Measurements from ENCODE around the gene BTN3A1. TPM values are rescaled to one million over a fixed set of nuclear protein-coding genes. Genes with fewer than 3 reads are reported as not detected.
"Not testable (repeated sequence)": the region's sequence is repeated elsewhere in the genome, so short reads cannot be mapped to it uniquely, and the experiment has no call there.

Gene BTN3A1
- total RNA-seq, 1 donor from 2014 or later = 35.6 TPM

DNA sequence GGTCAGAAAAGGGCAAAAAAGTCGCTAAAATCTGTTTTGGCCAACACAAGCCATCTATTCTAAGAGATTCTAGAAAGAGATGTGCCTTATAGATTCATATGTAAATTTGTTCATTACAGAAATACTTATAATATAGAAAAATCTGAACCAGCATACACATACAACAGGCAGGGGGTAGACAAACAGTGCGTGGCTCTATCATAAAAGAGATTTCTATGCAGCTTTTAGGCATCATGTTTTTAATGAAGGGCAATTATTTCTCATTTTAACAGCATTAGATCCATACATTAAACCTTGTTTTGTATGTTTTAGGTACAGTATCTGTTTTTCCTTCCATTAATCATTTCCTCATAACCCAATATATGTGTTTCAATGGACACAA lies 38.9 kb downstream of the BTN3A1 start:
- DNase-seq (ENCODE audit: low spot score) = no peak

- DNase-seq (ENCODE audit: low spot score) = no peak
Observed at GRCh38 chr6:26441977-26442376, 39.9 kb downstream of the BTN3A1 start.

DNA sequence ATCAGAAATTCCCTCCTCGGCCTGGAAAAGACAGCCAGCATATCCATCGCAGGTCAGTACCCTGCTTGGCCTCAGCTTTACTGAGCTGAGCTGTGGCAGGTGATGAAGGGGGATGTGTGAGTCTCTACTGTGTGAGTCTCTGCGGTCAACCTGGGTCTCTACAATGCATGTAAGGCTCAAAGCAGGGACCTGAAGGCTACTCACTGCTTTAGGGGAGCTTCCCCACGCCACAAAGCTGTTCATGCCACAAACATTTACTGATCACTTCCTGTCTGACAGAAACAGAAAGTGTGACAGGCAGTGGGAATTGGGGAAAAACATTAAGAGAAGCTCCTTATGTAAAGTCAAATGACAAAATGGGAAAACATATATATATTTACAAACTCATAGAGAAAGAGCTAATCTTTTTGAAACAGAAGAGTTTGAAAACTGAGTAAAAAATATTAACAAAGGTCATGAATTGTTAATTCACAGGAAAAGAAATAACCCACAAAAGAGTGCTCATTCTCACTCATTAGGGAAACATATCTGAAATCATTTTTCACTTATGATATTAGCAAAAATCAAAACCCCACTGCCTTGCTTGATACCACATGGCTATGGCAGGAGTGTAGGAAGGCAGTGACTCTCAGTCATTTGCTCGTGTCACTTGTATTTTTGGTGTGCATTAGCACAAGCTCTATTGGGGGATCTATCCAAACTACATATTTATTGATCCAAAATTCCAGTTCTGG lies 44.0 kb downstream of the BTN3A1 start:
- no peak for DNase-seq (ENCODE audit: low spot score)

DNA sequence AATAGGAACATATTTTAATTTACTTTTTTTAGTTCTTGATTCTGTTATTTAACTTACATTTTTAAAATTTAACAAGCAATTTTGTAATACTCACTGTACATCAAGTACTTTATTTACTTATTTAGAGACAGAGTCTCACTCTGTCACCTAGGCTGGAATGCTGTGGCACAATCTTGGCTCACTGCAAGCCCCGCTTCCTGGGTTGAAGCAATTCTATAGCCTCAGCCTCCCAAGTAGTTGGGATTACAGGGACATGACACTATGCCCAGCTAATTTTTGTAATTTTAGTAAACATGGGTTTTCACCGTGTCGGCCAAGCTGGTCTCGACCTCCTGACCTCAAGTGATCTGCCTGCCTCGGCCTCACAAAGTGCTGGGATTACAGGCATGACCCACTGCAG lies 45.2 kb downstream of the BTN3A1 start:
- no peak for DNase-seq (ENCODE audit: low spot score)

DNA sequence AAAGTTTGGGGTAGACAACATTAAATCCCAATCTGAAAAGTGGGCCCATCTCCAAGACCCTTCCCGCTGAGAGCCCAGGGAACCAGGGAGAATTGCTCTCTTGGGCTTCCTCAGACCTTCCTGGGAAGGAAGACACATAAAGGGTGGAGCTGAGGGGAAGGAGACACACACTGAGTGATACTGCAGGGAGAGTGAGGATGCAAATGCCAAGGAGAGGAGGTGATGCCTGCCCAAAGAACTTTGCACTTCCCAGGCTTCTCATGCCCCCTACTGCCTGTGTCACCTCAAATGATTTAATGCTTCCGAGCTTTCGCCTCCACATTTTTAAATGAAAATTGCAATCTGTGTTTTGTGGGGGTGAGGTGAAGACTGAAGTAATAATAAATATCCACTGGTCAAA lies 48.2 kb downstream of the BTN3A1 start:
- no peak for DNase-seq (ENCODE audit: low spot score)

DNA sequence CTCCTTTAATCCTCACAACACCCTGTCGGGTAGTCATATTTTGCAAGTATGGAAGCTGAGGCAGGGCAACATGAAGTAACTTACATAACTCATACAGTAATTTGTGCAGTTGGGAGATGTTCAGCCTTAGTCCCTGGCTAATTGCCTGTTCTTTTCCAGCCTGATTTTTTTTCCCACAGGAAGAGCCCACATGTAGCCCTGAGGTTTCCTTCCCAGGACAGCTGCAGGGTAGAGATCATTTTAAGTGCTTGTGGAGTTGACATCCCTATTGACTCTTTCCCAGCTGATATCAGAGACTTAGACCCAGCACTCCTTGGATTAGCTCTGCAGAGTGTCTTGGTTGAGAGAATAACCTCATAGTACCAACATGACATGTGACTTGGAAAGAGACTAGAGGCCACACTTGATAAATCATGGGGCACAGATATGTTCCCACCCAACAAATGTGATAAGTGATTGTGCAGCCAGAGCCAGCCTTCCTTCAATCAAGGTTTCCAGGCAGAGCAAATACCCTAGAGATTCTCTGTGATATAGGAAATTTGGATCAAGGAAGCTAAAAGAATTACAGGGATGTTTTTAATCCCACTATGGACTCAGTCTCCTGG lies 50.7 kb downstream of the BTN3A1 start:
- DNase-seq (ENCODE audit: low spot score) = no peak

DNA sequence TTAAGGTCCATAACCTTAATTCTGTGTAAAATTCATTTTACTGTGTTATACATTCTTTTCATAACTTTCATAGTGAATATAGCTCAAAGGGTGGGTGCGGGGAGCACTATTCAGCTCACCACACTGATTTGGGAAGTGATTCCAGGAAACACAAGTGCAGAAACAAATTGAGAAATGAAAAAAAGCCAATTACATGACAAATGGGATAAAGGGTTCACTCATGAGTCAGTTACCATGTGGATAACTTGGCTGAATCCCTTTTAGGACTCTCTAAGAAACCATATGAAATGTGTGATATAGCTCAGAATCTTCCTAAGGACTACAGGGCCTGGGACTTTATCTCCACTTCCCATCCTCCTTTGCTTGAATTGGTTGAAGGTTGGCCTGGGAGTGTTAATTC lies 52.6 kb downstream of the BTN3A1 start:
- DNase-seq (ENCODE audit: low spot score) = no peak

DNA sequence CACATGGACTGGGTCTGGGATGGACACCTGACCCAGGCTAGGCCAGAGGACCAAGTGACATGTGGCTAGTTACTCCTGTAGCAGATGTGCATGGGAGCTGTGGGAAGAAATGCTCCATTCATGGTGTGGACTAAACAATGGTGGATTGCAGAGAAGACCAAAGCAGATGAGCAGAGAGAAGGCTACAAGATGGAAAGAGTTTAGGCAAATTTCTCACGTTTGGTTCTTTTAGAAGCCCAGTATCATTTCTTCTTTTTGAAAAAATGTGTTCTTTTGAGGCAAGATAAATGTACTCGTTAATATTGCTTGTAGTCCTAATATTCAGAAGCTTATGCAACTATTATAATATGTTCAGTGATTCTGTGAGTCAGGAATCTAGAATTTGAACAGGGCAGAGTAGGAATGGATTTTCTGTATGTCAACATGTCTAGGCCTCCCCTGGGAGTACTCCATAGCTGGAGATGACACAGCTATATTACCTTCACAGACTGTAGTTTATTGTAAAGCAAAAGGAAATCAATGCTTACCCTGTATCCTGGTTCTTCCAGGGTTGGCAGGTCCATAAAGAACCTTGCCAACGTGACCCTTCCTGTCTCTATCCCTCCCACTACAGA lies 53.4 kb downstream of the BTN3A1 start:
- DNase-seq (ENCODE audit: low spot score) = no peak

- DNase-seq (ENCODE audit: low spot score) = no peak
Observed at GRCh38 chr6:26457264-26457805, 55.3 kb downstream of the BTN3A1 start.

DNA sequence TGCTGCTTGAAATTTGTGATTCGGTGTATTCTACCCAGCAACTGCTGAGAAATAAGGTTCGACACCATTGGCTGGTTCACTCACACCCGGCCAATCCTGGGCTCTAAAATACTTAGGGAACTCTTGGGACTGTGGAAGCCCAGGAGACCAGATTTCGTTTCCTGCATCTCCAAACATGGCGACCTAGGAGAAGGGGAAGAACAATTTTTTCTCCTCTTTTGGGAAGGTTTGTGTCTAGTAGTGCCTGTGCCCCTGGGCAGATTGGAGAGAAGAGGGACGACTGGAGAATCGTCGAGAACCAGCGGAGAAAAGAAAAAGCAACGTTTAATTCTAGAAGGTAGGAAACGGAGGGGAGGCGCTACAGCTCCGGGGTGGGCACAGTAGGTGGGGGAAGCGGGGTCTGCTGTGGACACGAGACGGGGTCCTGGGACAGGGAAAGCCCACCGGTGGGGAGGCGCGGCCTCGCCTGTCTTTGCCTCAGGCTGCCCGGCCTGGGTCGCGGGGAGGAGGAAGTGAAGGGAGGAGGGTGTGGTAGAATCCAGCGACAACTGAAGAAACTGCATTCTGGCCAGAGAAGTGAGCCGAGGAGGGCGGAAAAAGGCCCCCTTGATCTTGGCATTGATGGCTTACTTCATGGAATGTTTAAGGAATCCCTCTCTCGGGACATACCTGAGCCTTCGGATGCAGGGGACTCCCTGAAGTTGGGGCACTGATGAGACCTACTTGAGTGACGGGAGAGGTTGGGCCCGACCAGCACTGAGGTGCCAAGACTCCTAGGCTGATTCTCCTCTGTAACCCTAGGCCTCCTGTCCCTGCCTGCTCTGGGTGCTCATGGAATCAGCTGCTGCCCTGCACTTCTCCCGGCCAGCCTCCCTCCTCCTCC lies 56.0 kb downstream of the BTN3A1 start, which contains the start of gene BTN2A1:
Gene BTN2A1, plus strand, starts transcription at position 150 of the 883 bp plus-strand sequence. Its CDS starts 682 bp downstream, at position 832.
- DNase-seq (ENCODE audit: low spot score) = peak; percentile 98

GRCh38 chr6:26459023-26459810 lies 57.1 kb downstream of the BTN3A1 start:
- no peak for DNase-seq (ENCODE audit: low spot score)

DNA sequence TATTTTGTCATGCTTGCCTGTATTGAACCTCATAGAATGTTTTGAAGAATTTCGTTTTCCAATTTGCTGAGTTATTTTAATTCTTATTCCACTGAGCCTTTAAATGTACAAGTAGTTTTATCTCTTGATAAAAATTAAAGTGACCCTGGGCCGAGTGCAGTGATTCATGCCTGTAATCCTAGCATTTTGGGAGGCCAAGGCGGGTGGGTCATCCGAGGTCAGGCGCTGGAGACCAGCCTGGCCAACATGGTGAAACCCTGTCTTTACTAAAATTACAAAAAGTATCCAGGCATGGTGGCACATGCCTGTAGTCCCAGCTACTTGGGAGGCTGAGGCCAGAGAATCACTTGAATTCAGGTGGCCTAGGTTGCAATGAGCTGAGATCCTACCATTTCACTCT lies 59.3 kb downstream of the BTN3A1 start:
- DNase-seq (ENCODE audit: low spot score) = not testable (repeated sequence)

- DNase-seq (ENCODE audit: low spot score) = no peak
Observed at GRCh38 chr6:26464014-26464413, 61.9 kb downstream of the BTN3A1 start.

GRCh38 chr6:26464416-26465131 lies 62.5 kb downstream of the BTN3A1 start:
- no peak for DNase-seq (ENCODE audit: low spot score)

Other genes starting within 250 kb of the BTN3A1 start
- 14.7 TPM for gene BTN3A2, start 37.1 kb upstream of the BTN3A1 start, total RNA-seq (ENCODE audit: insufficient read depth, low replicate concordance)
- 11.3 TPM for gene BTN2A2, start 19.2 kb upstream of the BTN3A1 start, total RNA-seq (ENCODE audit: insufficient read depth, low replicate concordance)
- 7.2 TPM for gene BTN3A3, start 38.2 kb downstream of the BTN3A1 start, total RNA-seq (ENCODE audit: insufficient read depth, low replicate concordance)
- 14.7 TPM for gene BTN2A1, start 55.7 kb downstream of the BTN3A1 start, total RNA-seq (ENCODE audit: insufficient read depth, low replicate concordance)
- 0.72 TPM for gene BTN1A1, start 98.0 kb downstream of the BTN3A1 start, total RNA-seq (ENCODE audit: insufficient read depth, low replicate concordance)
- 48.4 TPM for gene HMGN4, start 136.1 kb downstream of the BTN3A1 start, total RNA-seq (ENCODE audit: insufficient read depth, low replicate concordance)
- gene ABT1, start 194.7 kb downstream of the BTN3A1 start, total RNA-seq (ENCODE audit: insufficient read depth, low replicate concordance) = 5.1 TPM

Measured in umbilical cord (tissue), 2 donors.